Fibroblast of upper back skin (primary cell): ENCODE measurements around the gene NUP160.
"Not testable (repeated sequence)": the region's sequence is repeated elsewhere in the genome, so short reads cannot be mapped to it uniquely, and the experiment has no call there.

Experiments
- DNase-seq: peaks from one replicate; pipeline ENCODE4 v3.0.0-alpha.2; 2013

The NUP160 gene

DNA sequence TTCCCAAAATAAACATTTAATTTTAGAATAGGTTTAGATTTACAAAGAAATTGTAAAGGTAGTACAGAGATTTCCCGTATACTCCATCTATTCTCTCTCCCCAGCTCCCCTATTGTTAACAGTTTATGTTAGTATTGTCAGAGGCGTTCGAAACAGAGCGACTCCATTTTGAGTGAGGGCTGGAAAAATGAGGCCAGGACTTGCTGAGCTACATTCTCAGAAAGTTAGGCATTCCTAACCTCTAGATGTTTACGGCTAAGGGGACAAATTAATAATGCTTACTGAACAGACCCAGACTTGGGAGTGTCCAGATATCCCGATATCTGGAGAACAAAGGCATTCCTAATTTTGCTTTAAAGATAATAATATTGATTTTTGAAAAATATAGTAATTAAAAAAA, 12.4 kb upstream of the NUP160 start:
- DNase-seq = no peak

DNA sequence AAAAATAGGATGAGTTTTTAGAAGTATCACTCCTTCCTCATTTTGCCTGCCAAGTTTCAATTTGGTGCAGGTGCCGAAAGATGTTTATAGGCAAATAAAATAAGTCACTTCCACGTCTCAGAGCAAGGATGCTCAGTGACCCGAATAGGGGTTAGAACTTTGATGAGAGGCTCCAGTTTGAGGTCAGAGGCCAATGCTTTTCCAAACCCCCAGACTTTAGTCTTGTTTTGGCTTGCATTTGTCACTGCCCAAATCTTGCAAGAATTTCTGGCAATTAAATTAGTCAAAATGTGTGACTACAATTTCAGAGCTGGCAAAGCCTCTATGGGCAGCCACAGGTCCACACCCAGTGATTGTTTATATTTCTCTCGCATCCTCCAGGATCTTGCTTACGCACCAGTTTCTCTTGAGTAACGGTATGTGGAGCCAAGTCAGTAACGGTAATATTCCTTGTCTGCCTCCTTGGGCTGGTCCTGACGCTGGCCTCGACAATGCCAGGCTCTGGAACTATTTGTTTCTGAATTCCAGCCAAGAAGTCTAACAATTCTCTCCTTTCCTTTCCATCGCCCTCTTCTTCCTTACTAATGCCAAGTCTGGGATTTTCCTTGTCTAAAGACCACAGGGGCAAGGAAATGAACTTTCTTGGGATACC, 9.9 kb upstream of the NUP160 start:
- no peak for DNase-seq

DNA sequence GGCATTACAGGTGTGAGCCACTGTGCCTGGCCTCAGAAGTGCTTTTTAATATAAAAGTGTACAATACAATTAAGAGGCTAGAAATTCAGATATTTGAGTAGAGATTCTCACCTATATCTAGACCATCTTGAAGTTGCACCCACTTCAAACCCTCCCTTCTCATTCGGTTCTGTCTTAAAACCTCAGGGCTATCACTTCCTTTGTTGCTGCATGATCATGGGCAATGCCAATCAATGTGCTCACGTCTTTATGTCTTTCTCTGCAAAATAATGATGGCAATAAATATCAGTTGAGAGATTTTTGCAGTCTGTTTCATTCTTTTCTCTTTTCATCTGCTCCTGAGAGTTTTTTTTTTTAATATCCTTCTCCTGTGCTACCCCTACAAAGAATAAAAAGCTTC, 9.3 kb upstream of the NUP160 start:
- DNase-seq = no peak

DNA sequence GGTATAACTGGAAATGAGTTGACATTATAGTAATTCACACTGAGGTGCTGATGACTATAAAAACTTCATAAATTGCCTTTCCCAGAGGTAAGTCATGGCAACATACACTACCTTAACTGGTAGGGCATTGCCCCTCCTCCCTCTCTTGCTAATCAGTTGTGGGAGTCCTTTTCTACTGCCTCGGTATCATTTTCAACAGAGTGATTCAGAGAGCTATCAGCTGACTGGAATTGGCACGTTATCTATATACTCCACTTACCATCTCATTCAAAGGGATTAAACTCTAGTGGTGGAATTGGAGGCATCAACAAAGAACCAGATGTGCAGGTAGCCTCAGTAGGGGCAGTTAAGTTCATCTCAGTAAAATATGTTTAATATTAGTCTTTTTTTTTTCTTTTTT, 8.0 kb upstream of the NUP160 start:
- no peak for DNase-seq

GRCh38 chr11:47854667-47855066, 6.5 kb upstream of the NUP160 start:
- no peak for DNase-seq

DNA sequence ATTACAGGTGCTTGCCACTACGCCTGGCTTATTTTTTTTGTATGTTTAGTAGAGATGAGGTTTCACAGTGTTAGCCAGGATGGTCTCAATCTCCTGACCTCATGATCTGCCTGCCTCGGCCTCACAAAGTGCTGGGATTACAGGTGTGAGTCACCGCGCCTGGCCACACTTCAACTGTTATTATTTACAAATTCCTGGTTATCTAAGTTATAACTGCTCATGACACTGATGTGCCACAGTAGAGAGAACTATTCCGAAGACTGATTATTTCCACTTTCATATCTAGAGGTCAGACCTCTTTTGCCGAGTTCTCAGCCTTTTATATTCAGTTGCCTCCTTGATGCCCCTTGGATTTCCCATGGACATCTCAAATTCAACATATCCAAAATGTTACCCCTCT, 3.9 kb upstream of the NUP160 start:
- no peak for DNase-seq

DNA sequence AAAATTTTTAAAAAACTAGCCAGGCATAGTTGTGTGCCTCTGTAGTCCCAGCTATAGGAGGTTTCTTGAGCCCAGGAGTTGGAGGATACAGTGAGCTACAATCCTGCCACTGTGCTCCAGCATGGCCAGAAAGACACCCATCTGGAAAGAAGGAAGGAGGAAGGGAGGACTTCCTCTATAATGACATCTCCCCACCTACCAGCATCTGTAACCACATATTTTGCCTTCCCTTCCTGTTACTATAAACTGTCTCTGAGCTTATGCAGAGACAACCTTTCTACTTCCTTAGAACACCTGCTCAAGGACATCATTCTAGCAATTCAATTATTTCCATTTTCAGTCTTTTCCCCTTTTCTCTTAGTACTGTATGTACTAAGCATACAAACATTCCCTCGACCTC, 2.2 kb upstream of the NUP160 start:
- DNase-seq = no peak

DNA sequence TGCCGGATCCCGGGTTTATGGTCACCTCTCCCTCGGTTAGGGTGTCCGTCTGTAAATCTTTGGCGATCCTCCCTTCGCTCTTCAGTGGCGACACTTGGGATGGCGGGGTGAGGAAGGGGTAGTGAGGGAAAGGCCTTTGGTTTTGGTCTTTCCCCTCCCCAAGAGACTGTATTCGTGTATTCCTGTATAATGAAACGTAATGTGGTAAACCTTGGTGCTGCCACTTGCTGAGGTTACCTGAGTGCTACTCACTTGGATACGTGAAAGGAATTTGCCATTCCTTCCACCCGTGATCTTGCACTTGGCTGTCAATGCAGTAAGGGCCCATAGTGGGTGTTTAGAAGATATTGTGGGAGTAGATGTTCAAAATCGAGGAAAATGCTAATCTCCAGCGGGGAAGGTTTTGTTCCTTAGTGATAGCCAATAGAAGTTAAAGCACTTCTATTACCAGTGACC, 578 bp upstream of the NUP160 start:
- no peak for DNase-seq

GRCh38 chr11:47847537-47847891, 636 bp downstream of the NUP160 start:
- no peak for DNase-seq

DNA sequence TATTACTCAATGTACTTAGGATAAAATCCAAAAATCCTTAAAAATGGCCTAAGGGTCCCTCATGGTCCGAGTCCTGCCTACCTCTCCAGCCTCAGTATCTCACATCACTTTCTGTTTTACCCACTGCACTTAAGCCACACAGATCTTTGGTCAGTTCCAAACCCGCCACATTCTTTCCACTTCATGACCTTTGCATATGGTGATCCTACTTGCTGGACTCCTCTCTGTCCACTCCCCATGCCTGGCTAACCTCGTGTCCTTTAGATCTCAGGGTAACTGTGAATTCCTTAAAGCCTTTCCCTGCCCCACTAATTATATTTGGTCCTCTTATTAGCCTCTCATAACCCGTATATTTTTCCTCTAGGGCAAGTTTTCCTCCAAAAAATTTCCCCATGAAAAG, 1.2 kb downstream of the NUP160 start:
- no peak for DNase-seq

DNA sequence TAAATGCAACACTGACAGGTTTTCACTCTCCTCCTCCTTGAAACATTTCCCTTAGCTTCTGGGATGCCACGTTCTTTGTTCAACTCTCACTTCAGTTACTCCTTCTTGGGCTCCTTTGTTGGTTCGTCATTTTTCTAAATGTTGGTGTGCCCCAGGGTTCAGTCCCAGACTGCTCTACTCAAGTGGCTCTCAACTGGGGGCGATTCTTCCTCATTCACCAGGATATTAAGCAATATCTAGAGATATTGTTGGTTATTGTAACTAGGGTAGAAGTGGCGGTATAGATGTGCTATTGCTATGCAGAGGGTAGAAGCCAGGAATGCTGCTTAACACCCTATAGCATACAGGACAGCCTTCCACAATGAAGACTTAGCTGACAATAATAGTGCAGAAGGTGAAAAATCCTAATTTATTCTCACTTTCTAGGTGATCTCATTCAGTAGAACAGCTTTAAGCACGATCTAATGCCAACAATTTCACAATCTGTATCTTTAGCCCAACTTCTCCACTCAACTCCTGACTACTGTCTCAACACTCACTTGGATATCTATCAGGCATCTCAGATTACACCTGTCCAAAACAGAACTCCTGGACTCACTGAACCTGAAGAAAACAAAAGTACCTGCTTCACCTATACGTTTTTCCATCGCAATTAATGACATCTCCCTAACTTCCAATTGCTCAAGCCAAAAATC, 4.6 kb downstream of the NUP160 start:
- no peak for DNase-seq

DNA sequence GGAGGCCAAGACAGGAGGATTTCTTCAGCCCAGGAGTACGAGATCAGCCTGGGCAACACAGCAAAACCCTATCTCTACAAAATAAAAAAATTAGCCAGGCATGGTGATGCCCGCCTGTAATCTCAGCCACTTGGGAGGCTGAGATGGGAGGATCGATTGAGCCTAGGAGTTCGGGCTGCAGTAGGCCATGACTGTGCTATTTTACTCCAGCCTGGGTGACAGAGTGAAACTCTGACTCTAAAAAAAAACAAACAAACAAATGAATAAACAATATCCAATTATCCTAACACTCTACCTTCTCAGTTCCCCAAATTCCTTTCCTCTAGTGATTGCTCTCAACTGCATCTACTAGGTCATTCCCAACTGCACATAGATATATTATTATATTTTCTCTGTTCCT, 5.4 kb downstream of the NUP160 start:
- no peak for DNase-seq

- no peak for DNase-seq
Observed at GRCh38 chr11:47837929-47838328, 10.2 kb downstream of the NUP160 start.

- no peak for DNase-seq
Observed at GRCh38 chr11:47837292-47837691, 10.9 kb downstream of the NUP160 start.

GRCh38 chr11:47830013-47830412, 18.1 kb downstream of the NUP160 start:
- DNase-seq = not testable (repeated sequence)

DNA sequence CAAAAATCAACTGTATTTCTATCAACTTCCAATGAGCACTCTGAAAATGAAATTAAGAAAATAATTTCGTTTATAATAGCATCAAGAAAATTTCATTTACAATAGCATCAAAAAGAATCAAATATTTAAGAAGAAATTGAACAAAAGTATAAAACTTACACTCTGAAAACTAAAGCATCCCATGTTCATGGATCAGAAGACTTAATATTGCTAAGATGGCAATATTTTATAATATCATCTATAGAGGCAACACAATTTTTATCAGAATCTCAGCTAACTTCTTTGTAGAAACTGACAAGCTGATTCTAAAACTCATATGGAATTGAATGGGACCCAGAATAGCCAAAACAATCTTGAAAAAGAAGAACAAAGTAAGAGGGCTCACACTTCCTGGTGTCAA, 19.9 kb downstream of the NUP160 start:
- DNase-seq = no peak

DNA sequence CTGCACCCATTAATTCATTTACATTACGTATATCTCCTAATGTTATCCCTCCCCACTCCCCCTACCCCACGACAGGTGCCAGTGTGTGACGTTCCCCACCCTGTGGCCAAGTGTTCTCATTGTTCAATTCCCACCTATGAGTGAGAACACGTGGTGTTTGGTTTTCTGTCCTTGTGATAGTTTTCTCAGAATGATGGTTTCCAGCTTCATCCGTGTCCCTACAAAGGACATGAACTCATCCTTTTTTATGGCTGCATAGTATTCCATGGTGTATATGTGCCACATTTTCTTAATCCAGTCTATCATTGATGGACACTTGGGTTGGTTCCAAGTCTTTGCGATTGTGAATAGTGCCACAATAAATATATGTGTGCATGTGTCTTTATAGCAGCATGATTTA, 25.5 kb downstream of the NUP160 start:
- not testable (repeated sequence) for DNase-seq

DNA sequence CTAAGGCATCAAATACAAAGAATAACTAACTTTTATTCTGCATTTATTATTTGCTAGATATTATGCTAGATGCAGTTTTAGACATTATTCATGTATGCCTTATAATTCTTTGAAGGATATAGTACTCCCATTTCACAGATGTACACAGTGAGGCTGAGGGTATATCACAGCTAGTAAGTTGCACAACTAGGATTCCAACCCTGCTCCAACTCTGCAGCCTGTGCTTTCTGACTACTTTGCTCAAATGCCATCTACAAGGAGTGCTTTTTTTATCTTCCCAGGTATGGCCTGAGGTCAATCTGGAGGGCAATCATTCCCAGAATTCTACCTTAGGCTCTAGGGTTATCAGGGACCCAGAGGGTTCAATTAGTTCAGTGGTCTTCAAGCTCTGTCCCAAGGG, 28.4 kb downstream of the NUP160 start:
- no peak for DNase-seq

DNA sequence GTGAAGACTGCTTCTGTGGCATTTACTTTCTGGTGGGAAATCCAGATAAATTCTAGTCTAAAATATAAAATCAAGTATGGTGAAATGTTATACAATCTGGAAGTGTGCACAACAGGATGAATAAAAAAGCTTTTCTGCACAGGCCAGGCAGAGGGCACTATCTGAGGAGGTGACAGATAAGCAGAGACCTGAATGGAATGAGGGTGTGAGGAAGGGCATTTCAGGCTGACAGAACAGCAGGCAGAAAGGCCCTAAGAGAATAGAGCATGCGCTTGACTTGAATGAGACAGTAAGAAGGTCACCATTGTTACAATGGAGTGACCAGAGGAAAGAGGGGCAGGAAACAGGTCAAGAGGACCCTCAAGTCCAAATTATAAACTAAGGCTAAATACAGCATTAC, 47.4 kb downstream of the NUP160 start:
- no peak for DNase-seq

DNA sequence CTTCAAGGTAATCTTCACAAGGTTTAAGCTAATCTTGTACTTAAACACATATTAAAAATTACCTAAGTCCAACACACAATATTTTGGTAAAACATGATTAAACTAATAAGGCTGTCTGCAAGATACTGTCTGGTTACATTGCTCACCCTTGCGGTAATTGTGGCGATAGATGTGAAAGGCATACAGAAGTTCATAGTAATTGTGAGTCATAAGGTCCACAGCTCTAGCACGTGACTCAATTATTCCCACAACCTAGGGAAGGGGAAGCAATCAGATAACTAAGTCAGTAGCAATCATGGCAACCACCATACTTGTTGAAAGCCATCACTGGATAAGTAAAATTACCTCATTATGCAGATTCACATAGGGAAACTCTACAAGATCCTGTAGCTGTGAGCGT, 50.5 kb downstream of the NUP160 start:
- peak; percentile 57 for DNase-seq

- no peak for DNase-seq
Observed at GRCh38 chr11:47791774-47792430, 56.2 kb downstream of the NUP160 start.

DNA sequence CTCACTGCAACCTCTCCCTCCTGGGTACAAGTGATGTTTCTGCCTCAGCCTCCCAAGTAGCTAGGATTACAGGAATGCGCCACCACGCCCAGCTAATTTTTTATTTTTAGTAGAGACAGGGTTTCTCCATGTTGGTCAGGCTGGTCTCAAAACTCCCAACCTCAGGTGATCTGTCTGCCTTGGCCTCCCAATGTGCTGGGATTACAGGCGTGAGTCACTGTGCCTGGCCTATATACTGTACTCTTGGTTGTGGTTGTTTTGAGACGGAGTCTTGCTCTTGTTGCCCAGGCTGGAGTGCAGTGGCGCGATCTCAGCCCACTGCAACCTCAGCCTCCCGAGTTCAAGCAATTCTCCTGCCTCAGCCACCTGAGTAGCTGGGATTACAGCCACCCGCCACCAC, 58.1 kb downstream of the NUP160 start:
- not testable (repeated sequence) for DNase-seq

DNA sequence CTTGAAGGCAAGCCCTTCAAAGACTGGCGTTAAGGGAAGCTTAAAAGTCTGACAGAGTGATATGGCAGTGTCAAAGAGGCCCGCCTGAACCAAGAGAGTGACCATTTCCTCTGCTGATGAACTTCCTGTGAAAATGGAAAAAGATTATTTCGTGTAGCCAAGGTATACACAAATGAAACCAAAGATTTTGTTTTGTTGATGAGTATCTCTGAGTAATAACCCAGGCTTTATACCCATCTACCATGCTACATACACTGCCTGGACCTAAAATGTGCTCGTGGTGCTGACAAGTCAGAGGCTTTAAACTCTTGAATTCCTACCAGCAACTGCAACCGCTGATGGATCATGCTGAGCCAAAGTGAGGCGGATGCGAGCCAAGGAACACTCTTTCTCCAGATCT, 60.0 kb downstream of the NUP160 start:
- DNase-seq = no peak

DNA sequence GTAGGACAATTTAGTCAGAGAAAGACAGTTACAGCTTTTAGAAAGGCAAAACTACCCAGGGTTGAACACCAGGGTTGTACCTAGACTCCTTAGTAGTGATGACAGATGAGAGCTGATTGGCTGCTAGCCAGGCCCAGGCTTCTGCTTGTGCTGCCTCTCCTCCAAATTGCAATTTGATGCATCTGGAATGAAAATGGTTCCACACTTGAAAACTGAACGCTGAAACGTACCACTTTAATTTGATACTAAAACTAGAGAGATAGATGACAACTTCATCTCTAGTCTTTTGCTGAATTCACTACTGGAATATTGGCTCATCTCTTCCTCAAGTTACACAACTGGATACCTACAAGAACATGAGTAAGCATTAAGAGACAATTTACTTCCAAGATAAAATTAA, 61.8 kb downstream of the NUP160 start:
- no peak for DNase-seq
